Measurements from ENCODE around the gene ERBIN.

DNA sequence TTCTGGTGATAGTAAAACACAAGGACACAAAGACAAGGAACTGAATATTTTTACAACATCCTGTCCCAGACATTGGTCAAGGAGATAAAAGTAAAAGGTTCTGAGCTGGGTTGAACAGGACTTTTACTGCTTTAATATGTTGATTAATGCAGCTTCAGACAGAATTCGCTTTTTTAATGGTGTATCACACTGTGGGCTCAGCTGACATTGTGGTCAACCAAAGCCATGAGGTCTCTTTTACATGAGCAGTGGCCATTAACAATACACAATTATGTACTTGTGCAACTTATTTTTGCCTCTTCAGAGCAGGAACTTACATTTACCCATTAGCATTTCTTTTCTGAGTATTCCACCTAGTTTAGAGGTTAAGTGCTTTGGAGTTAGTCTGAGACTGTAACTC is 22.8 kb upstream of the ERBIN start:
- TF ChIP-seq, protein P1, sequence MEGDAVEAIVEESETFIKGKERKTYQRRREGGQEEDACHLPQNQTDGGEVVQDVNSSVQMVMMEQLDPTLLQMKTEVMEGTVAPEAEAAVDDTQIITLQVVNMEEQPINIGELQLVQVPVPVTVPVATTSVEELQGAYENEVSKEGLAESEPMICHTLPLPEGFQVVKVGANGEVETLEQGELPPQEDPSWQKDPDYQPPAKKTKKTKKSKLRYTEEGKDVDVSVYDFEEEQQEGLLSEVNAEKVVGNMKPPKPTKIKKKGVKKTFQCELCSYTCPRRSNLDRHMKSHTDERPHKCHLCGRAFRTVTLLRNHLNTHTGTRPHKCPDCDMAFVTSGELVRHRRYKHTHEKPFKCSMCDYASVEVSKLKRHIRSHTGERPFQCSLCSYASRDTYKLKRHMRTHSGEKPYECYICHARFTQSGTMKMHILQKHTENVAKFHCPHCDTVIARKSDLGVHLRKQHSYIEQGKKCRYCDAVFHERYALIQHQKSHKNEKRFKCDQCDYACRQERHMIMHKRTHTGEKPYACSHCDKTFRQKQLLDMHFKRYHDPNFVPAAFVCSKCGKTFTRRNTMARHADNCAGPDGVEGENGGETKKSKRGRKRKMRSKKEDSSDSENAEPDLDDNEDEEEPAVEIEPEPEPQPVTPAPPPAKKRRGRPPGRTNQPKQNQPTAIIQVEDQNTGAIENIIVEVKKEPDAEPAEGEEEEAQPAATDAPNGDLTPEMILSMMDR (conservative IDR thresholded peaks at IDR 0.05; ENCODE audit: low read depth, low read length), result no peak
- TF ChIP-seq EZH2phosphoT487 (IDR thresholded peaks at IDR 0.05; ENCODE audit: borderline replicate concordance, low read length), result no peak
- no peak for TF ChIP-seq EZH2 (IDR thresholded peaks at IDR 0.05; ENCODE audit: low read length, unreplicated experiment)

All from PC-3 (cell line).